HG03520 (cell line): ENCODE measurements around the gene TAPBP.
A peak's percentile ranks its signal among the peaks of the same experiment; 100 is the strongest.
"Not testable (repeated sequence)": the region's sequence is repeated elsewhere in the genome, so short reads cannot be mapped to it uniquely, and the experiment has no call there.

ENCODE experiments used
- ATAC-seq: cut with Tn5 transposase; IDR thresholded peaks from one replicate; pipeline ENCODE4 v1.9.1; 2021; ENCODE audit warnings: mild to moderate bottlenecking, moderate library complexity; ENCODE audit not compliant: unreplicated experiment

Gene TAPBP

GRCh38 chr6:33277663-33278391 lies 36.1 kb downstream of the TAPBP start:
- ATAC-seq, result no peak

- peak; percentile 44 for ATAC-seq
These were observed 36.8 kb downstream of the TAPBP start, which contains the start of gene B3GALT4 for GRCh38 chr6:33276864-33277662. Gene B3GALT4, plus strand, starts transcription at chr6:33277123. Its CDS starts 297 bp downstream, at chr6:33277420.

DNA sequence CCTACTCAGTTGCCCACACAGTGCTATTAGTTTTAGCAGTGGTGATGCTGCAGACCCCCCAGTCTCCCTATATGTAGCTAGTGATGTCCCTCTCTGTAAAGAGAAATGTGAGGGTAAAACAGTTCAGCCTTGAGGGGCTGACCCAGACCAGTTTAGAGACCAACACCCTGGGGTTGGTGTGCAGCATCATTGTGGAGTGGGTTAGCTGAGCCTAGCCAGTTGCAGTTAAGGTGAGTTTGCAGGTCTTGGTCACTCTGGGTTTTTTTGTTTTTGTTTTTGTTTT lies 37.4 kb downstream of the TAPBP start:
- ATAC-seq, result no peak

- ATAC-seq, result not testable (repeated sequence)
These were observed 37.9 kb downstream of the TAPBP start for GRCh38 chr6:33275795-33276580.

DNA sequence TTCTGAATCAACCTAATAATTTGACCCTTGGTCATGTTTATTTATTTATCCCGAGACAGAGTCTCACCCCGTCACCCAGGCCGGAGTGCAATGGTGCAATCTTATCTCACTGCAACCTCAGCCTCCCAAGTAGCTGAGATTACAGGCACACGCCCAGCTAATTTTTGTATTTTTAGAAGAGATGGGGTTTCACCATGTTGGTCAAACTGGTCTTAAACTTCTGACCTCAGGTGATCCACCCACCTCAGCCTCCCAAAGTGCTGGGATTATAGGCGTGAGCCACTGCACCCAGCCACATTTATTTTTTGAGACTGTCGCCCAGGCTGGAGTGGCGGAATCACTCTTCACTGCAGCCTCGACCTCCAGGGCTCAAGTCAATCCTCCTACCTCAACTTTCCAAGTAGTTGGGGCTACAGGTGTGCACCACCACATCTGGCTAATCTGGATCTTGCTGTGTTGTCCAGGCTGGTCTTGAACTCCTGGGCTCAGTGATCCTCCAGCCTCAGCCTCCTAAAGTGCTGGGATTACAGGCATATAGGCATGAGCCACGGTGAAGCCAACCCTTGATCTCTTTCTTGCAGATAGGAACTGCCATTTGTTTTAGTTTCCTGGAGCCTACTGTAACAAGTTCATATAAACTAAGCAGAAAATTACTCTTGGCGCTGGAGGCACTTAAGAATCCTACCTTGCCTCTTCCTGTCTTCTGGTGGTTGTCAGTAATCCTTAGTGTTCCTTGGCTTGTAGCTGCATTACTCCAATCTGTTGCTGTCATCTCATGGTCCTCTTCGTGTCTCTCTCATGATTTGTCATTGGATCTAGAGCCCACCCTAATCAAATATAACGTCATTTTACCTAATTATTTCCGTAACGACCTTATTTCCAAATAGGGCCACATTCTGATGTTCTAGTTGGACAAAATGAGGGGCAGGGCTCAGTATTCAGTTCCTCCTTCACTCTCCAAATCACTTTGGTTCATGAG lies 39.7 kb downstream of the TAPBP start:
- ATAC-seq, result no peak

GRCh38 chr6:33273129-33273923 lies 40.6 kb downstream of the TAPBP start:
- no peak for ATAC-seq

DNA sequence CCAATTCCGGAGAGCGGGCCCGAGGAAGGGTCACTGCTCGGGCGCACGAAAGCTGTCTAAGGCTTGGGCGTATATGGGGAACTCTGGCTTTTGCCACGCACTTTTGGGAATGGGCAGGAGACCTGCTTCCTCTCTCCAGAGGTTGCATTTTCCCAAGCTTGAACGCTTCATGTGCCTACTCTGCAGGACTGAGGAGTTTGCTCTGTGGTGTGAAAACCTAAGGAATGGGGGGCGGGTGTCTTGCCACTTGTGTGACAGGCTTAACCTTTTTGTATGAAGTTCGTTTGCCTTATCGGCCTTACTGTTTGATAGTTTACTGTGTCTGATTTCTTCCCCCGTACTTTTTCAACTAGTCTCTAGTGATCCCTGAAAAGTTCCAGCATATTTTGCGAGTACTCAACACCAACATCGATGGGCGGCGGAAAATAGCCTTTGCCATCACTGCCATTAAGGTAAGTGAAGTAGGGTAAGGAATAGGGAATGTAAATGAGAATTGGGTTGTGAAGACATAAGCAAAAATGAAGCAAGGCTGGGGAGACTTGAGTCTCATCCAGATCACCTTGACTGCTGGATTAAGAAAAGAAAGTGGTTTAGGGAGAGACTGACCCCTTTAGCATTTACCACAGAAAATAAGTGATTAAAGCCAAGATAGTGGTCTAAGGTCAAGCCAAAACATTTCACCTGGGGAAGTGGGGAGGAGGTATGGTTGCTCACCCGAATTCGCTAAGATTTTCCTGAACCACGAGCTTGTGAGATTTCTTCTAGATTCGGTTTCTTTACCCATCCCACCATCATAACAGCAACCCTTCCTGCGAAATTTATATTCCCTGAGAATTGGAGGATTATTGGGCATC lies 41.4 kb downstream of the TAPBP start:
- peak; percentile 21 for ATAC-seq

- peak; percentile 83 for ATAC-seq
These were observed 42.2 kb downstream of the TAPBP start, which contains the start of the genes RPS18 and VPS52 for GRCh38 chr6:33271468-33272274. Gene RPS18, plus strand, starts transcription at chr6:33272075. Its CDS starts 45 bp downstream, at chr6:33272120. Gene VPS52, minus strand, starts transcription at chr6:33271876. Its CDS starts 201 bp downstream, at chr6:33271675.

DNA sequence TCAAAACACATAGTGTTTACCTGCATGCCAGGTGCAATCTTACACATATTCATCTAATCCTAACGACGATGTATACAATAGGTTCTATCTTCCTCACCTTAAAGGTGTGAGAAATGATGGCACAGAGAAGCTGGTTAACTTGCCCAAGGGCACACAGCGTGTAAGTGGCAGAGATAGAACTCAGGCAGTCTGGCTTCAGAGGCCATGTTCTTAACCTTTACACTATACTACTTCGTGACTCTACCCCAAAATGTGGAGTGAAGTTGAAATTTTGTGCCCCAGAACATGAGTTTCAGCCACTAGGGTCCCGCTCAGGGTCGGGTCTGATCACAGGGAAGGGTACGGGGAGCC lies 42.8 kb downstream of the TAPBP start:
- no peak for ATAC-seq

DNA sequence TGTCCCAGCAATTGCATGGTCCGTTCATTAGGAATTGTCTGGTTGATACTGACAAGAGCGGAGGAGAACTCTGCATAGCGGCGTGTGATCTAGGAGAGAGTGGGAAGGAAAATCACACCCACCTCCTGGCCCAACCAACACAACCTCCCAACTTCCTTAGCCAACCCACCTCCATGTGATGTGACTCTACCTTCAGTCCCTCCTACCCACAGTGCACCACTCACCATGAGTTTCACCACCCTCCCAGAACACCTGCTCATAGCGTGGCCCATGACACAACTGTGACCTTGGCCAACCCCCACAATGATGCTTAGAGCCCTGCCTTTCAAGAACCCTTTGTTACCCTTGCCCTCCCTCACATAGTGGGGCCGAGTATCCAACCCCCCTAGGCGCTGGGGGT lies 49.9 kb downstream of the TAPBP start:
- no peak for ATAC-seq

DNA sequence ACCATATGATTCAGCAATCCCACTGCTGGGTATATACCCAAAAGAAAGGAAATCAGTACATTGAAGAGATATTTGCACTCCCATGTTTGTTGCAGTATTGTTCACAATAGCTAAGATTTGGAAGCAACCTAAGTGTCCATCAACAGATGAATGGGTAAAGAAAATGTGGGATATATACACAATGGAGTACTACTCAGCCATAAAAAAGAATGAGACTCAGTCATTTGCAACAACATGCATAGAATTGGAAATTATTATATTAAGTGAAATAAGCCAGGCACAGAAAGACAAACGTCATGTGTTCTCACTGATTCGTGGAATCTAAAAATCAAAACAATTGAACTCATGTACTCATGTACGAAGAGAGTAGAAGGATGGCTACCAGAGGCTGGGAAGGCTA lies 51.4 kb downstream of the TAPBP start:
- ATAC-seq, result not testable (repeated sequence)

- no peak for ATAC-seq
These were observed 54.8 kb downstream of the TAPBP start for GRCh38 chr6:33259032-33259431.

- ATAC-seq, result no peak
These were observed 59.3 kb downstream of the TAPBP start for GRCh38 chr6:33254591-33254990.

GRCh38 chr6:33252759-33253158 lies 61.1 kb downstream of the TAPBP start:
- no peak for ATAC-seq

- no peak for ATAC-seq
These were observed 62.4 kb downstream of the TAPBP start for GRCh38 chr6:33251395-33252012.

DNA sequence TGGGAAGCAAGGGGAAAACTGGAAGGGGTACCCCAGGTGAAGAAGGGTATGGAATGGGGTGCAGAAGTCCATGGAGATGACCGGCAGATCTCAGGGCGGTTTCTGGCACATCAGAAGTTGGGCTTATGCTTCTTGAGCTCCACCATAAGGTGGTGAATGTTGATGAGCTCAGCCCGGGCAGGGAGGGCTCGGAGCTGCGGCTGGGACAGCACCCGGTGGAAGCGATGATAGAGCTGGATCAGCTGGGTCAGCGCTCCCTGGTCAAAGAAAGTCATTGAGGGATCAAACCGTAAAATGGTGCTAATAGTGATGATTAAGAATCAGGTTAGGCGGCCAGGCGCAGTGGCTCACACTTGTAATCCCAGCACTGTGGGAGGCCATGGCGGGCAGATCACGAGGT lies 63.1 kb downstream of the TAPBP start:
- ATAC-seq, result no peak
